ENCODE measurements around the gene KATNAL1.

The KATNAL1 gene

GRCh38 chr13:30253830-30254229, 53.5 kb downstream of the KATNAL1 start:
- no peak for TF ChIP-seq CTCF (IDR thresholded peaks at IDR 0.05)

DNA sequence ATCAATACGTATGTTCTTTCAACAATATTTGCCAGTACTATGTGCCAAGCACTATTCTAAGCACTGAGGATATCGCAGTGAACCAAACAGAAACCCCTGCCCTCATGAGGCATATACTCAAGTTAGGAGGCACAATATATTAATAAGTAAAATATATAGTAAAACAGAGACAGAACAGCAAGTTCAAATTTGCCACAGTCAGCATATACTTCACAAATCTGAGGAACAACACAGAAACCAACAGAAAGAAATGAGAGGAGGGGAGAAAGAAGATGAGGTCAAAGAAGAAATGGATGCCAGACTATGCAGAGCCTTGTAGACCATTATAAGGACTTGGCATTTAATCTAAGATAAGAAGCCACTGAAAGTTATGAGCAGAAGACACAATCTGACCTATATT, 59.9 kb downstream of the KATNAL1 start:
- no peak for TF ChIP-seq CTCF (IDR thresholded peaks at IDR 0.05)

- no peak for TF ChIP-seq CTCF (IDR thresholded peaks at IDR 0.05)
Measured at GRCh38 chr13:30241532-30241931, 65.8 kb downstream of the KATNAL1 start.

- no peak for TF ChIP-seq CTCF (IDR thresholded peaks at IDR 0.05)
Measured at GRCh38 chr13:30240608-30241007, 66.7 kb downstream of the KATNAL1 start.

GRCh38 chr13:30235216-30235615, 72.1 kb downstream of the KATNAL1 start:
- no peak for TF ChIP-seq CTCF (IDR thresholded peaks at IDR 0.05)

DNA sequence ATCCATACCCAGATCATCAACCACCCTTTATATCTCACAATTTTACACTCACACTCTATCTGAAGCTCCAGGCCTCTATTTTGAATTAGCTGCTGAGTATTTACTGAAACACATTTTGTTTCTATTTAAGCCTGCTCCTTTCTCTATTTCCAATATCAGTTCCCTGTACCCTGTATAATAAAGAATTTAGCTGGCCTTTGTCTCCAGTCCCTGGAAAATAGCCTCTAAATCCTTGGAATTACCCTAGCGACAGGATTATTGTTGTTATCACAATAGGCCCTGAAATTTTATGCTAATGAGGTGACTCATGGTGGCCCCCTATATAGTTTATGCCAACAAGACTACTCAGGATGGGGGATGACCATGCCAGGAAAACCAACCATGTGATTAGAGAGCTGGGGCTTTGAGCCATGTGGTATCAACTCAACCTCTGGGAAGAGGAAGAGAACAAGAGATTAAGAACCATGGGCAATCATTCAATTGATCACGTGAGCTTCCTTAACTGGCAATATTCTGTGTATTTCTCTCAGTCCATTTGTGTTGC, 72.7 kb downstream of the KATNAL1 start:
- TF ChIP-seq CTCF (IDR thresholded peaks at IDR 0.05): no peak

DNA sequence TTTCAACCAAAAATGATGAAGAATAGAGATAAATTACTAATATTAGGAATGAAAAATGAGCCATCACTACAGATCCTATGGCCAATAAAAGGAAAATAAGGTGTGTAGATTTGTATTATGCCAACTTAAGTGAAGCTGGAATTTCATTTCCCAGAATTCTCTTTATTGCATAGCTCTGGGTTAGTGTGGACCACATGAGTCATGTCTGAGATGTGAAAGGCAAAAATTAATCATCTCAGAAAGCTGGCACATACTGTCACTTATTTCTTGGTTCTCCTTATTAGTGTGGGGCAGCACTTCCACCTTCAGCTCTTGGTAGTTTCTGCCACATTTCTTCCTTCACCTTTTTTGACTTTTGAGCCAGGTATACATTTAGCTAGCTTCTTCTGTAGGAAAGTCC, 82.6 kb downstream of the KATNAL1 start:
- TF ChIP-seq CTCF (IDR thresholded peaks at IDR 0.05): no peak

DNA sequence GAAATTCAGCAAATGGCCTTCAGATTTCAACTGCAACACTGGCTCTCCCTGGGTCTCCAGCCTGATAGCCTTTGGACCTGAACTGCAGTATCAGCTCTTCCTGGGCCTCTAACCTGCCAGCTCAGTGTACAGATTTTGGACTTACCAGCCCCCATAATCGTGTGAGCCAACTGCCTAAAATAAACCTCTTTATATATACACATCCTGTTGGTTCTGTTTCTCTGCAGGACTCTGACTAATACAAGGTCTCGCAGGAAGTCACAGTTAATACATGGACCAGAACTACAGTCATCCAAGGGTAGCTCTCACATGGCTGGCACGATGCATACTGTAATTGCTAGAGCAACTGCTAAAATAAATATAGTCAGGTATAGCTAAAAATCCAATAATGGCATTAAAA, 85.1 kb downstream of the KATNAL1 start:
- no peak for TF ChIP-seq CTCF (IDR thresholded peaks at IDR 0.05)
